Astrocyte of the cerebellum (primary cell): ENCODE data around the gene CSMD2.

Source experiments
- DNase-seq: peaks from one replicate; pipeline ENCODE4 v3.0.0-alpha.2; 2011; ENCODE audit warnings: low read depth
- H3K4me3 ChIP-seq: 2 replicates; pipeline ENCODE4 v1.5.1; 2011; ENCODE audit warnings: mild to moderate bottlenecking, low read depth, low read length, moderate library complexity
- in situ Hi-C: cut with HindIII; loops from 2 replicates; pipeline ENCODE4 v1.10.0; 2017; ENCODE audit warnings: low sequenced_read_pairs
- TF ChIP-seq, protein P1 (sequence below): IDR thresholded peaks from 2 replicates; pipeline ENCODE4 v1.5.1; 2012; ENCODE audit warnings: low read length, low read depth, moderate library complexity, mild to moderate bottlenecking; ENCODE audit errors: missing control alignments

The CSMD2 gene

DNA sequence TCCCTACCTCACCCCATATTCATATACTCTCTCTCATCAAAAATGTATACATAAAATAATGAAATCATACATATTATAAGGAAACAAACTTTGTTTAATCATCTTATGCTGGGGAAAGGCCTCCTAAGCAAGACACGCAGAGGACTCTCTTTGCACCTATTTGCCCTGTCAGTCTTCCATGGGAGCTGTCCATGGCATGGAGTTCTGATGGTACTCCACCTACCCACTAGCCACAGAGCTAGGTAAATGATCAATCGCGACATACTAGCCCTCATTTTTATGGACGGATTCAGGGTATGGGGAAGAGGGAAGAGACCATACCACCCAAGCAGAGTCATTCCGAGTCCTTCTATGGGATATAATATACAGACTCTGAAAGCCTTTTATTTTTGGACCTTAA, 131.0 kb downstream of the CSMD2 start:
- DNase-seq = no peak
- in situ Hi-C loops = no loop called here

DNA sequence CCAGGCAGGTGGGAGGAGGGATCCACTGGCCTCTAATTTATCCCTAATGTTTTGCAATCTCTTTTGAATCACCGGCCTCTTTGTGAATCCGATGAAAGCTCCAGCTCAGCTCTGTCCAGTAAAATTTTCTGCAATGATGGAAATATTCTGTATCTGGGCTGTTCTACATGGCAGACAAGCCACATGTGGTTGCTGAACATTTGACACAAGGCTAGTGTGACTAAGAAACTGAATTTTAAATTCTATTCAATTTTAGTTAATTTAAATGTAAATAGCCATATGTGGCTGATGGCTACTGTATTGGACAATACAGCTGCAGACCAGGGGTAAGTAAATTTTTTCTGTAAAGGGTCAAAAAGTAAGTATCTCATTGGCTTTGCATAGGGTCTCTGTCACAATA, 135.1 kb downstream of the CSMD2 start:
- in situ Hi-C loops = no loop called here
- H3K4me3 ChIP-seq = no peak overlapping the region
- DNase-seq = no peak
- TF ChIP-seq, protein P1, sequence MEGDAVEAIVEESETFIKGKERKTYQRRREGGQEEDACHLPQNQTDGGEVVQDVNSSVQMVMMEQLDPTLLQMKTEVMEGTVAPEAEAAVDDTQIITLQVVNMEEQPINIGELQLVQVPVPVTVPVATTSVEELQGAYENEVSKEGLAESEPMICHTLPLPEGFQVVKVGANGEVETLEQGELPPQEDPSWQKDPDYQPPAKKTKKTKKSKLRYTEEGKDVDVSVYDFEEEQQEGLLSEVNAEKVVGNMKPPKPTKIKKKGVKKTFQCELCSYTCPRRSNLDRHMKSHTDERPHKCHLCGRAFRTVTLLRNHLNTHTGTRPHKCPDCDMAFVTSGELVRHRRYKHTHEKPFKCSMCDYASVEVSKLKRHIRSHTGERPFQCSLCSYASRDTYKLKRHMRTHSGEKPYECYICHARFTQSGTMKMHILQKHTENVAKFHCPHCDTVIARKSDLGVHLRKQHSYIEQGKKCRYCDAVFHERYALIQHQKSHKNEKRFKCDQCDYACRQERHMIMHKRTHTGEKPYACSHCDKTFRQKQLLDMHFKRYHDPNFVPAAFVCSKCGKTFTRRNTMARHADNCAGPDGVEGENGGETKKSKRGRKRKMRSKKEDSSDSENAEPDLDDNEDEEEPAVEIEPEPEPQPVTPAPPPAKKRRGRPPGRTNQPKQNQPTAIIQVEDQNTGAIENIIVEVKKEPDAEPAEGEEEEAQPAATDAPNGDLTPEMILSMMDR = no peak

More for the DNA sequence above, 131.0 kb downstream of the CSMD2 start:
- H3K4me3 ChIP-seq = no peak overlapping the region
- TF ChIP-seq, protein P1 = no peak

DNA sequence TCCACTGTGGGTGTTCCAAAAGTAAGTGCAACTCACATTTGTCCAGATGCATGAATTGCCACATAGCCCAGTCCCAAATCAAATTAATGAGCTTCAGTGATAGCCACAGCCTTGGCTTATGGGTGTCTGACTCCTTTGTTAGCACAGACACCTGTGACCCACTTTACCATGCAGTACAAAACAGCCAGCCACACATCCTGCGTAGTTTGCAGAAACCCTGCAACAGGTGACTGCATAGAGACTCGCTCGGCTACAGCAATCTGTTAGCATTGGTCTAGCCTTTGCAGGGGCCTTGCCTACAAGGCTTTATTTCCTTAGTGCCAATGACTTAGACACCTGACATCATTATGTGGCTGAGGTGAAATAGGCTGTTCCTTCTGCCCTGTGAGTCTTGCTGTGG, 135.5 kb downstream of the CSMD2 start:
- TF ChIP-seq, protein P1 = no peak
- H3K4me3 ChIP-seq = no peak overlapping the region
- in situ Hi-C loops = no loop called here
- DNase-seq = no peak

DNA sequence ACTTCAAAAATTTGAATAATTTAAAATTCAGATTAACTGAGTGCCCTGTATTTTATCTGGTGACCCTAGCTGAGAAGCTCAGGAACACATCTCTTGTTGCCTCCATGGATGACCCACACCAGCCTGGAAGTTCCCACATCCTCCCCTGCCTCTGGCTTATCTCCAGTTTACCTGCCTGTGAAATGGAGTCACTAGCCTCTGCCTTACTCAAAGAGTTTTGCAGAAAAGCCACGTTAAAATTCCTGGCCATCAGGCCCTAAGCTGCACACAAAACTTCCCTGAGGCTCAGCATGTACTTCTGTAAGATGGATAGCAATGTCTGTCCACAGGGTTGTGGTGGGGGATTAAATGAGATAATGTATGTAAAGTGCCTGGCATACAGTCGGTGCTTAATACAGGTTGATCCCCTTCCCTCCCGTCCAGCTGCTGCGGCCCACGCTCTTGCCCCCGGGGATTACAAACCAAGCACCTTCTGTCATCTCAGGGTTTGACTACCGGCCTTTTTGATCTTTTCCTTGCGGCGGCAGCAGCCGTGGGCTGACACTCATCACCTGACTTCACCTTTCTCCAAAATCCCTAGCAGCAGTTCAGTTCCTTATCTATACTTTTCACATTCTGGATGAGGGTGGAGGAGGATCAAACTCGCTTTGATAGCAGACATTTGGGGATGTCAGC, 136.5 kb downstream of the CSMD2 start:
- TF ChIP-seq, protein P1 = no peak
- in situ Hi-C loops = no loop called here
- no peak overlapping the region for H3K4me3 ChIP-seq
- no peak for DNase-seq

DNA sequence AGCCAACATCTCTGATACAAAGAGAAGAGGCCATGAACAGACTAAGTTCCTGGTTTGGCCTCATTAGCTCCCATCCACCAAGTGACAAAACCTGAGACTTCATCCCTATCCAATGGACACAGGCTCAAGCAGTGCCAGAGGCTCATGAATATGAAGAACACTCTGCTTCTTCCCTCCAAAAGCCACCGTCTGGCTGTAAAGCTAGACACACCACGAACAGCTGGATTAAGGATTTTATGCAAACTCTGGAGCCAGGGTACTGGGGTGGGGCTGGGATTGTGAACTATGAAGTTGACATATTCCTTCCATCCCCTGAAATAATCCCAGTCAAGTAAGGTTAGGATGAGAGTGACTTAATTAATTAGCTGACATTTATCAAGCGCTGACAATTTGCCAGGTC, 139.4 kb downstream of the CSMD2 start:
- in situ Hi-C loops = no loop called here
- H3K4me3 ChIP-seq = no peak overlapping the region
- TF ChIP-seq, protein P1 = no peak
- no peak for DNase-seq

DNA sequence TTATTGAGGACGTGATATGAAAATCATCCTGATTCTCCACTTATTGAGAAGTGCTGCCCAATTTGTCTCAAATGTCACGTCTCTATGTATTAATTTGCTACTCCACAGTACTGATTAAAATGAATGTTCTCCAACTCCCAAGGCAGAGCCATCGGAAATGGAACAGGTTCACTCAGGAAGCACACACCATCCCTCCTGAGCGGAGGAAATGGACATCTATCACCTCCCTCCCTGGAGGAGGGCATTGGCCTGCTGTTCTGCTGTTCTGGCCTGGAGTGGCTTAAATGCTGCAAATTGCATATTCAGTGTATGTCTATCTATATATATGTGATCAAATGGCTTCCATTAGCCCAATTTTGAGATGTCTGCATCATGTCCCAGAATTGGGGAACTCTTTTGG, 140.5 kb downstream of the CSMD2 start:
- no peak for DNase-seq
- in situ Hi-C loops = no loop called here
- H3K4me3 ChIP-seq = no peak overlapping the region
- TF ChIP-seq, protein P1 = no peak
